ENCODE measurements around the gene BHLHA15. TPM values are rescaled to one million over a fixed set of nuclear protein-coding genes. Genes with fewer than 3 reads are reported as not detected.

Gene BHLHA15
- polyA plus RNA-seq, 1 of the 3 experiments (the other 2 are of a cell fraction), result 0.10 TPM

DNA sequence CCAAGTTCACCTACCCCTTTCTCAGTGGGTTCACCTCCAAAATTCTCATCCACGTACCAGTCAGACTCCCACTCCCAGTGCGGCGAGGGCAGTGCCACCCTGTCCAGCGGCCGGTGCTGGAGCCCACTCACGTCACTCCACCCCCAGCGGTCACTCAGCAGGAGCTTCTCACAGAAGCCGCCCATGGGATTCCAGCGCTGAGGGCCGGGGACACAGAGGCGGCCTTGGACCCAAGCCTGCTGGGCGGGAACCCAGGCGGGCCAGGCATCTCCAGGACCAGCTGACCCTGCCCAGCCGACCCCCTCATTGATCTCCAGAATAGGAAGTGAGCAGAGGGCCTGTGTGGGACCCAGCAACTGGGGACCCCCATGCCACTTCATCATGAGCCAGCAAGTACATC, 33.6 kb downstream of the BHLHA15 start (continued):
- TF ChIP-seq CHD2 (IDR thresholded peaks at IDR 0.05; ENCODE audit: low read length, partially characterized antibody) (no peak), MXI1 (IDR thresholded peaks at IDR 0.05; ENCODE audit: low read depth, low read length) (no peak), SIN3A (IDR thresholded peaks at IDR 0.05; ENCODE audit: borderline replicate concordance, low read depth, low read length) (no peak), NRF1 (IDR thresholded peaks at IDR 0.05; ENCODE audit: low read depth, low read length) (no peak)
- TF ChIP-seq, protein P1, sequence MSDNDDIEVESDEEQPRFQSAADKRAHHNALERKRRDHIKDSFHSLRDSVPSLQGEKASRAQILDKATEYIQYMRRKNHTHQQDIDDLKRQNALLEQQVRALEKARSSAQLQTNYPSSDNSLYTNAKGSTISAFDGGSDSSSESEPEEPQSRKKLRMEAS (IDR thresholded peaks at IDR 0.05; ENCODE audit: low read depth), result no peak

DNA sequence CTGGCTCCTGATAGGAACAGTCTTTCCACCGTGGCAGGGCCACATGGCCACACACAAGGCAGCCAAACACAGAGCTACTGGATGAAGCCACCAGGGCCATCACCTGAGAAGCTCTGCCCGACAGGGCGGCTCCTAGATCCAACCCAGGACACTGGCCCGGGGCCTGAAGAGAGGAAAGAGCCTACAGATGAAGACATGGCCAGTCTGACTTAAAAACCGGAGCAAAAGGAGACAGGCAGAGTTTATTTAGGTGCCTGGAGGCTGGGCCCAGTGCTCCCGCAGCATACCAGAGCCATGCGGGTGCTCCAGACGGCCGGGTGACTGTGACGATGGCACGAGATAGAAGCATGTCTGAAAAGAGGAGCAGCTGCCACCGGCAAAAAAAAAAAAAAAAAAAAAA, 36.9 kb downstream of the BHLHA15 start:
- no peaks in the 10 kb centered on the region for H3K9me3 ChIP-seq
- peaks cover 3% of the 10 kb centered on the region for H3F3A ChIP-seq (replicated peaks; ENCODE audit: insufficient read depth)
- H3K4me1 ChIP-seq (ENCODE audit: control insufficient read depth in 1 of 2, insufficient read depth in 2 of 2, low read depth in 1 of 2, low read length in 1 of 2), result peaks cover 11 to 15% of the 10 kb centered on the region in 2 experiments; a peak in 2 of 4 replicates
- WGBS (ENCODE audit: low lambda C conversion rate), result 86% methylated on average over 12 of the region's 12 CpGs
- H3K79me2 ChIP-seq (ENCODE audit: insufficient read depth), result peaks cover 43% of the 10 kb centered on the region
- CTCF ChIA-PET, result interaction anchor here (1.5 kb wide), 1 partner anchor 80 kb away, joined by 6 read pairs; no protein-coding TSS in a partner anchor
- H3K4me2 ChIP-seq, result no peak overlapping the region
- no peak overlapping the region for H3K27ac ChIP-seq (ENCODE audit: low read depth in 2 of 2, low read length in 1 of 2)
- no peak overlapping the region for H3K4me3 ChIP-seq (ENCODE audit: low read depth in 2 of 2, low read length in 1 of 2)
- H3K36me3 ChIP-seq (replicated peaks in 1 of 2; ENCODE audit: control insufficient read depth in 1 of 2, insufficient read depth in 2 of 2, low read length in 1 of 2), result peaks cover 0 to 3% of the 10 kb centered on the region in 2 experiments
- H3K9me2 ChIP-seq, result no peaks in the 10 kb centered on the region
- no peak overlapping the region for H3K9ac ChIP-seq
- no peak for TF ChIP-seq CHD2 (IDR thresholded peaks at IDR 0.05; ENCODE audit: low read length, partially characterized antibody)
- TF ChIP-seq, protein P2, sequence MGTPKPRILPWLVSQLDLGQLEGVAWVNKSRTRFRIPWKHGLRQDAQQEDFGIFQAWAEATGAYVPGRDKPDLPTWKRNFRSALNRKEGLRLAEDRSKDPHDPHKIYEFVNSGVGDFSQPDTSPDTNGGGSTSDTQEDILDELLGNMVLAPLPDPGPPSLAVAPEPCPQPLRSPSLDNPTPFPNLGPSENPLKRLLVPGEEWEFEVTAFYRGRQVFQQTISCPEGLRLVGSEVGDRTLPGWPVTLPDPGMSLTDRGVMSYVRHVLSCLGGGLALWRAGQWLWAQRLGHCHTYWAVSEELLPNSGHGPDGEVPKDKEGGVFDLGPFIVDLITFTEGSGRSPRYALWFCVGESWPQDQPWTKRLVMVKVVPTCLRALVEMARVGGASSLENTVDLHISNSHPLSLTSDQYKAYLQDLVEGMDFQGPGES (IDR thresholded peaks at IDR 0.05; ENCODE audit: low read depth, low read length), result no peak
- TF ChIP-seq MXI1 (IDR thresholded peaks at IDR 0.05; ENCODE audit: low read depth, low read length), result no peak
- no peak for TF ChIP-seq TCF12 (IDR thresholded peaks at IDR 0.05)
- TF ChIP-seq RXRA (IDR thresholded peaks at IDR 0.05; ENCODE audit: borderline replicate concordance, low read depth), result no peak
- TF ChIP-seq, protein P3, sequence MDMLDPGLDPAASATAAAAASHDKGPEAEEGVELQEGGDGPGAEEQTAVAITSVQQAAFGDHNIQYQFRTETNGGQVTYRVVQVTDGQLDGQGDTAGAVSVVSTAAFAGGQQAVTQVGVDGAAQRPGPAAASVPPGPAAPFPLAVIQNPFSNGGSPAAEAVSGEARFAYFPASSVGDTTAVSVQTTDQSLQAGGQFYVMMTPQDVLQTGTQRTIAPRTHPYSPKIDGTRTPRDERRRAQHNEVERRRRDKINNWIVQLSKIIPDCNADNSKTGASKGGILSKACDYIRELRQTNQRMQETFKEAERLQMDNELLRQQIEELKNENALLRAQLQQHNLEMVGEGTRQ (IDR thresholded peaks at IDR 0.05; ENCODE audit: borderline replicate concordance, low read depth, low read length), result no peak
- no peak for TF ChIP-seq NRF1 (IDR thresholded peaks at IDR 0.05; ENCODE audit: low read depth, low read length)
- no peak for TF ChIP-seq SMC3 (IDR thresholded peaks at IDR 0.05; ENCODE audit: low read depth, low read length)
- no peak for TF ChIP-seq RAD21 (IDR thresholded peaks at IDR 0.05; ENCODE audit: low read length)
- TF ChIP-seq USF1 (IDR thresholded peaks at IDR 0.05; ENCODE audit: borderline replicate concordance, low read depth), result no peak
- TF ChIP-seq, protein P4, sequence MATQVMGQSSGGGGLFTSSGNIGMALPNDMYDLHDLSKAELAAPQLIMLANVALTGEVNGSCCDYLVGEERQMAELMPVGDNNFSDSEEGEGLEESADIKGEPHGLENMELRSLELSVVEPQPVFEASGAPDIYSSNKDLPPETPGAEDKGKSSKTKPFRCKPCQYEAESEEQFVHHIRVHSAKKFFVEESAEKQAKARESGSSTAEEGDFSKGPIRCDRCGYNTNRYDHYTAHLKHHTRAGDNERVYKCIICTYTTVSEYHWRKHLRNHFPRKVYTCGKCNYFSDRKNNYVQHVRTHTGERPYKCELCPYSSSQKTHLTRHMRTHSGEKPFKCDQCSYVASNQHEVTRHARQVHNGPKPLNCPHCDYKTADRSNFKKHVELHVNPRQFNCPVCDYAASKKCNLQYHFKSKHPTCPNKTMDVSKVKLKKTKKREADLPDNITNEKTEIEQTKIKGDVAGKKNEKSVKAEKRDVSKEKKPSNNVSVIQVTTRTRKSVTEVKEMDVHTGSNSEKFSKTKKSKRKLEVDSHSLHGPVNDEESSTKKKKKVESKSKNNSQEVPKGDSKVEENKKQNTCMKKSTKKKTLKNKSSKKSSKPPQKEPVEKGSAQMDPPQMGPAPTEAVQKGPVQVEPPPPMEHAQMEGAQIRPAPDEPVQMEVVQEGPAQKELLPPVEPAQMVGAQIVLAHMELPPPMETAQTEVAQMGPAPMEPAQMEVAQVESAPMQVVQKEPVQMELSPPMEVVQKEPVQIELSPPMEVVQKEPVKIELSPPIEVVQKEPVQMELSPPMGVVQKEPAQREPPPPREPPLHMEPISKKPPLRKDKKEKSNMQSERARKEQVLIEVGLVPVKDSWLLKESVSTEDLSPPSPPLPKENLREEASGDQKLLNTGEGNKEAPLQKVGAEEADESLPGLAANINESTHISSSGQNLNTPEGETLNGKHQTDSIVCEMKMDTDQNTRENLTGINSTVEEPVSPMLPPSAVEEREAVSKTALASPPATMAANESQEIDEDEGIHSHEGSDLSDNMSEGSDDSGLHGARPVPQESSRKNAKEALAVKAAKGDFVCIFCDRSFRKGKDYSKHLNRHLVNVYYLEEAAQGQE (IDR thresholded peaks at IDR 0.05; ENCODE audit: low read depth, low read length), result no peak
- TF ChIP-seq MEF2A (IDR thresholded peaks at IDR 0.05; ENCODE audit: borderline replicate concordance, low read depth), result no peak
- TF ChIP-seq TEAD4 (IDR thresholded peaks at IDR 0.05; ENCODE audit: borderline replicate concordance, insufficient read depth), result no peak
- no peaks in the 10 kb centered on the region for H4K20me1 ChIP-seq (ENCODE audit: insufficient read depth)
- peak; percentile 17 for DNase-seq
- POLR2A ChIA-PET, result no interaction called here
- no peak overlapping the region for H2AFZ ChIP-seq (ENCODE audit: low read depth)
- H3K27me3 ChIP-seq (ENCODE audit: insufficient read depth), result no peaks in the 10 kb centered on the region

Measured in SK-N-SH (cell line).